Measurements from ENCODE around the gene CREB3L2.

Gene CREB3L2

DNA sequence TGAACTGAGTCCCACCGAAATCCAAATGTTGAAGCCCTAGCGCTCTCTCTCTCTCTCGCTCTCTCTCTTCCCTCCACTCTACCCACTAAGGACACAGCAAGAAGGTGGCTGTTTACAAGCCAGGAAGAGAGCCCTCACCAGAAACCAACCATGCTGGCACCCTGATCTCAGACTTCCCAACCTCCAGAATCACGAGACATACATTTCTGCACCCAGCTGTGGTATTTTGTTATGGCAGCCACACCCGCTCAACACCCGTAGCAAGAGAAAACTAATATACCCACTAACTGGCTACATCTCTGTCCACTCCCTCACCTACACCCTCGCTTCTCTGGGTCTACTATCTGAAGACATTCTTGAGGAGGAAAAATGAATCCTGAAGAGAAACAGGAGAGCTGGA is 54.8 kb downstream of the CREB3L2 start:
- intact Hi-C loops (cut with DNase I), result no loop called here
- no peak for DNase-seq

DNA sequence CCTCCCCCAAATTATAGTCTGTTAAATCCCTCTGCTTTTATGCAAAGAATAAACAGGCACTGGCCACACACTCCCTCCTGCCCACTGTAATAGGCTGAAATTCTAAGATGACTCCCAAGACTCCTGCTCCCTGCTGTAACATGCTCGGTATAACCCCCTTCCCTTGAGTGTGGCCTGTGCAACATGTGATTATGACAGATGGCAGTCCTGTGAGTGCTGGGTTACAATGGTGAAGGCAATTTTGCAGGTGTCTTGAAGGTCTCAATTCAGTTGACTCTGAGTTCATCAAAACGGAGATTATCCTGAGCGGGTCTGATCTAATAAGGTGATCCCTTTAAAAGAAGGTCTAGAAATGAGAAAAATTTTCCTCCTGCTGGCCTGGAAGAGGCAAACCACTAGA is 55.9 kb downstream of the CREB3L2 start:
- DNase-seq, result no peak
- intact Hi-C loops (cut with DNase I), result no loop called here

DNA sequence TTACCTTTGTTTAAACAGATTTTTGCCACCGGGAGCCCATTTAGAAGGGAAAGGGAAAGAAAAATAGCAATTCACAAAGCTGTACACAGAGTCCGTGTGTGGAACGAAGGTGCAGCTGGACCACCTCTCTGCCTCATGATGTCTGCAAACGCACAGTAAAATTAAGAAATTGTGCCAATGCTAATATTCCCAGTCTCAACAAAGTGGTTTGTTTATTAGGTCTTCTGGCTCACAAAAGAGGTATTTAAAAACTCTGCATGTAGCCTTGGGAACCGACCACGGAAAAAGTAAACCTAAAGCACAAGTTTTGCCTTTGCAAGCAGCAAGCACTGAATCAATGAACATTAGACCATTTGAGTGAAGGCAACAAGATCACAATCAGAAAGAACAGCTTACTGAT is 57.7 kb downstream of the CREB3L2 start:
- DNase-seq, result no peak
- intact Hi-C loops (cut with DNase I), result no loop called here

DNA sequence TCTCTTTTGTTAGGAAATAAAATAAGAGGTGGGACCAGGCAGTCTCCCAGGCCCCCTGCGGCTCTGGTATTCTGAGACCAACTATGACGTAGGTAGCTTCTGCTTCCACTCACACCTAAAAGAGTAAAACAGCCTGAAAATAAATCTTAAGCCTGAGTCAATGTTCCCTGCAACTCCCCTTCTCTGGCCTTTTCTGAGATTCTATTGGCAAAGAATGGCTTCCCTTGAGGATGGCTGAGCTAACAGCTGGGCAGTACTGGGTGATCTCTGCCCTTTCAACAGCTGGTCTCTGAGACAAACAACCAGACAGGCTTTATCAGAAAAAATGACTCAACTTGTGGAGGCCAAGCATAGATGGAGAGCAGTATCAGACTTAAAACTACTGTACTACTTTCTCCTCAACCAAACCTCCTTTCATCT is 58.7 kb downstream of the CREB3L2 start:
- DNase-seq, result peak in 3 of 42 donors; percentile 11 to 39 (median 18)
- intact Hi-C loops (cut with DNase I), result no loop called here

DNA sequence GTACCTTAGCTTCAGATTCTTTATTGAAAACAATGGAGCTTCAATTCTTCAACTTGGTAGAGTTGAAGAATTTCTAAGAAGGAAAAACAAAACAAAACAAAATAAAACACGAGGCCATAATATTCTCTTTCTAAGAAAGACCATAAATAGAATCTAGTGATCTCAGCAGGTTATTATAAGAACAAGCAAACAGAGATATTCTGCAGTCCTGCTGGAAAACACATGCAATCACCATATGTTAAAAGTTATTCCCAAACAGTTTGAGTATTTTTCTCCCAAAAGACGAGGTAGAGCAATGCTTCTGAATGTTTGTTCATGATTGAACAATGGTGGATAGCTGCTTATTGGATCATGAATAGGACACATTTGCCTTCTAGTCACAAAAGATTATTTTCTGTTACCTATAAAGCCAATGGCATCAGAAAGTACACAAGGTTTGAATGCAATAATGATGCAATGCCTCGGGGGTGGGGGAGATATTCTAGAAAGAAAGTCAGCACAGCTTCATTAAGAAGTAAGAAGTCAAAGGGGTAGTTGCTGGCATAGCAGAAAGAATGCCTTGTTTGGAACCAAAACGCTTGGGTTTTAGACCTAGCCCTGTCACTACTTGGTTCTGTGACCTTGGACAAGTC is 59.3 kb downstream of the CREB3L2 start:
- intact Hi-C loops (cut with DNase I), result no loop called here

DNA sequence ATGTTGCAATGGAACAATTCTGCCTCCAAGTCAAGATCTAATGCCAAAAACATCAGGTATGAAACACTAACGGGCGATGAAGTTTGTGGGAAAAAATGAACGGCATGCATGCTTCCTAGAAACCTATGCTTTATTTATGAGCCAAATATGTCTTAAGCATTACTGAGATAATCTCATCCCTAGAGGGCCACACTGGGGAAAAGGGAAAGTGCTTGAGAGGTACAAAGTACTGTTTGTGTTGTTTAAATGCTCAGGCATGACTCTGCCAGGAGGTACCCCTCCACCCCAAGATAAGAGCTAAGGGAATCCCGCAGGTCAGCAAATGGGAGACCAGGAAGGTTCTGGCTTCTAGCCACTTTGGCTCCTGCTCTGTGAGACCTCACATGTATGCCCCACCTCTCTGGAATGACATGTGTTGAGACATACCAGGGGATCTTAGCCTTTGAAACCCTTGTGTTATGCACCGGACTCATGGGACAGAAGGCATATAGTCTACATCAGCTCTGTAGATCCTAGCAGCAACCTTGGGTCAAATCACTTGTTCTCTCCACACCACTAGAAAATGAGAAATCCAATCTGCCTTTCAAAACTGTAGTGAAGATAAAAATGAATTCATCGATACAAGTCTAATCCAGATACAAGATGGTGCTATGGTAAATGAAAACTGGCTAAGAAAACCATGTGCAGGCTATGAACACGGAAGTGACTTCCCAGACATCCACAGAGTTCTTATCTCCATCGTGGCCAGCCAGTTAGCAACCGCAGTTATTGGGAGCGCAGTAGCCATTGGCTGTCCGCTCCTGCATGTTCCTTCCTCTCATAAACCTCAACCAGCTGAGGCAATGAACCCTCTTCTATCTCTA is 61.0 kb downstream of the CREB3L2 start:
- intact Hi-C loops (cut with DNase I), result no loop called here

More for the DNA sequence above, 59.3 kb downstream of the CREB3L2 start:
- no peak for DNase-seq

DNA sequence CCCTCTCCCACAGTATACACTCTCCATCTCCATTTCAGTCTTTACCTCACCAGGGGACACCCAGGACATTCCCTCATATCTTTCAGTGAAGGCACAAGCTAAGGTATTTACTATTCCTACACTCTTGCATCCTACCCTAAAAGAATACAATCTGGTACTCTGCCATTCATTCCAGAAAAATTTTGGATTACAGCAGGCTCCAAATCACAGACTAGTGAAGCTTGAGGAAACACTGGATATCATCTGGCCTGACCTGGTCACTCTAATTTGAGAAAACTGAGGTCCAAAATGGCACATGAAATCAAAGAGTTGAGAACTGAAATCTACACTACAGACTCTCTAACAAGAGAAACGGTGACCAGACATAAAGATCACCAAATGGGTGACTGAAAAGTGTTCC is 61.7 kb downstream of the CREB3L2 start:
- no peak for DNase-seq
- intact Hi-C loops (cut with DNase I), result no loop called here

More for the DNA sequence above, 61.0 kb downstream of the CREB3L2 start:
- DNase-seq, result no peak

DNA sequence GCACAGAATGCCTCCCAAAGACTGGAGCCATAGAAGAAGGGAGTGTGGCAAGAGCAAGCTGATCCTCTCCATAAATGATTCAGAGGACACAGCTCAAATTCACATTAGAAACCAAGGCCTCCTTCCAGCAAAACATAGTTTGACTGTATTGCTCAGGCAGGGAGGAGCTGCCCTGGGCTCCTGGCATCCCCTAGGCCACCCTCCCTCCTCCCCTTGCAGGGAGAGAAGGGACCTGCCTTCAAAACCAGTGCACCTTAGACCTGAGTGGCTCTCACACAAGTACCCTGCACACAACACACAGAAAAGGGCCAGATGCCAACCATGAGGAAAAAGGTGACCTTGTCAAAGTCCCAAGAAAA is 64.7 kb downstream of the CREB3L2 start:
- intact Hi-C loops (cut with DNase I), result no loop called here
- DNase-seq, result no peak

DNA sequence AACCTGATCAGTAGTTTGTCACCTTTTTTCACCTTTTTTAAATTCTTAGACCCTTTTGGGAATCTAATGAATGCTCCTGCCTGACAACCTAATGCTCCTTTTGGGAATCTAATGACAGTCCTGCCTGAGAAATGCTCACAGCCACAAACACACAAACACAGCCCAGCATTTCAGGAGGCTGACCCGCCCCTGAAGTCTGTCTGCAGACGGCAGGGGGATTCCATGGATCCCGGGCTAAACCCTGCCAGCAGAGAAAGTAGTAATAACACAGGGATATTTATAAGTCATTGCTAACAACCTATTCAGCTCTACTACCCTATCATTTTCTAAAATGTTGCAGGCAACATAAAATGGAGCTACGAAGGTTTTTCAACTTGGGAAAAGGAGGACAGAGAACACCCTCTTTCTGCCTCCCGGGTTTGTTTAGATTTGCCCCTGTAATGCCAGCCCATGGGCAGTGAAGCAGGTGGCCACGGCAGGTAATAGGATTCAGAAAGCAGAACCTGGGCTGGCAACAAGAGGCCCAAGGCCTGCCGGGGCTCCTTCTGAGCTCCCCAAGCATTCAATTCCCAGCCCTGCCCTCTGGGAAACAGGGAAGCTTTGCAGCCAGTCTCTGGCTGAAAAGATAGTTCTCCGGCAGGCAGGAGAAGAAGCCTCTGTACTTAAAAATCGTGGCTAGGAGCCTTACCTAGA is 65.2 kb downstream of the CREB3L2 start:
- DNase-seq, result no peak
- intact Hi-C loops (cut with DNase I), result no loop called here

DNA sequence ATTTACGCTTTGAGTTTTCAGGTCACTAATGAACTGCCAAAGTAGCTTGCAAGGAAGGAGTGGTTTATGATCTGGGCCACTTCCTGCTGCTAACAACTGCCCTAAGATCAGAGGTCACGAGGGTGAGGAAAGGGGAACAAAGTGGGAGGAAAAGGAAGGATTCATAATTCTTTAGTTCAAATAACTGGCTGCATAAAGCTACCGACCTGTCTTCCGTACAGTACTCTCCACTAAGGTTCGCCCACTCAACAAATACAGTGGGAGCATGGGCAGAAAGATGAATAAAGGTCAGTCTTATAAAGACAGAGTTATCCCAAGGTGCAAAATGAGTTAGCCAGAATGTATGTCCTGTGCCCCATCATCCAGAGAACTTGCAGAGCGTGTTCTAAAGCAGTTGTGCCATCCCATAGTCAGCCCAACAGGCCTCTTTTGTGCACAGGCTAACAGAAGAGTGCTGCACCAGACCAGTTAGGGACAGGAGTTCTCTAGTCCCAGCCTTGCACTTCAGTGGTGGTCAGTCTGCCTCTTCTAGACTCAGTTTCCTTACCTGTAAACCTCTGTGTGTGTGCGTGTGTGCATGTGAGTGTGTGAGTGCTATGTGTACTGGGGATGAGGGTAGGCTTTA is 65.9 kb downstream of the CREB3L2 start:
- peak in 10 of 42 donors; percentile 19 to 59 (median 28) for DNase-seq
- intact Hi-C loops (cut with DNase I), result no loop called here

DNA sequence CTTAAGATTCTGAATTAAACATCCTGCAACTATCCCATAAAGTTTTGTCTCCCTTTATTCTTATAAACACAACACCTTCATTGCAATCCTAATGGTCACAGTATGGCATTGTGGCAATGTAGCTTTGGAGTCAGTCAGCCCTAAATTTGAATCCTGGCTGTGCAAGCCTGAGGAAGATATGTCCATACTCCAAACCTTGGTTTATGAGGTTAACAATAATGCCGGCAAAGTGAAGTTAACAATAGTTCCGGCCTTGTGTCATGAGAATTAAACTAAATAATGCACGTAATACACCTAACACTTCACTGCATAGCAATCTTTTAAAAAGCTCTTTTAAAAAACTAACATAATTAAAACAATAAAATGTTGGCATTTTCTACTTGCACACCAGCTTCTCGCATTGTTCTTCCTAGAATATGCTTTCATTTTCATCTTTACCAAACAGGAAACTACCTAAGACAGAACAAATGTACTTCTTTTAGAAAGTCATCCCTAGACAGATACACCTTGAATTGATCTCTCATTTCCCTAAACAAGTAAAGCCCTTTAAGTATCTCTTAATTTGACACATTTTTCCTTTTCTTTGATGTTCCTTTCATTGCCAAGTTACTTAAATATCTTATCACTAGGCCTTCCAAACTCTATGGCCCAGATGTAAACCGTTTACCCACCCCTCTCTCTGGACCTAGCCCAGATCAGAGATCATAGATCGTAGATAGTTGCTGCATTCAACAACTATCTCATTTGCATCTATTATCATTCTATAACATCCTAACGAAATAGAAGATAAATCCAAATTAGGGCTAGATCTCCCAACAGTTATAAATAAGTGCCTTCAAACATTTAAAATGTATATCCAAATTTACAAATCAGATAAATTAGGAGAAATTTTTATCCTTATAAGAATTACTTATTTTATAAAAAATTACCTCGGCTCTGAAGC is 66.7 kb downstream of the CREB3L2 start:
- DNase-seq, result no peak
- intact Hi-C loops (cut with DNase I), result no loop called here

DNA sequence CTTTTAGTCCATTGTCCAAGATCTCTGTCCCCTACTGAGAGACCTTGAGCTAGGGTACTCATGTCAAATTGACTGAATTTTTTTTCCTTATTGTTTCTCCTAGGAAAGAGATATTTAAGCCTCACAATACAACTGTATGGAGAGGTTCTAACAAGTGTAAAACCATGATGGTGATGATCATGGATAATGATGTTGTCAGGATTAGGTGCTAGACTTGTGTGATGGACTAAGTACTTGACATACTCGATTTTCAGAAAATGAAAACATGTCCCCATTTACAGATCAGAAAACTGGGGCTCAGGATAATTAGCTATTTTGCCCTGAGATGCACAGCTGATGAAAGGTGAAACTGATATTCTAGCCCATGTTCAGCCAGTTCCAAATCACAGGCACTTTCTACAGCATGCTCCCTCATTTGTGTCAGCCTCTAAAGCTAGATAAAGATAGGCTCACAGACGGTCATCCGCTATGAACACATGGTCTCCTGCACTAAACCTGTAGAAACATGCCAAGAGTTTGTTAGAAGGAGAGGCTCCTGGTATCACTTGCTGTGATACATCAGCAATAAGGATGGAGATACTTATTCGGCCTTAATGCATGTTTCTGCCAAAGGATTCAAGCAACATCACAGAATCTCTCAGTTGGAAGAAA is 67.6 kb downstream of the CREB3L2 start:
- DNase-seq, result no peak
- intact Hi-C loops (cut with DNase I), result no loop called here

DNA sequence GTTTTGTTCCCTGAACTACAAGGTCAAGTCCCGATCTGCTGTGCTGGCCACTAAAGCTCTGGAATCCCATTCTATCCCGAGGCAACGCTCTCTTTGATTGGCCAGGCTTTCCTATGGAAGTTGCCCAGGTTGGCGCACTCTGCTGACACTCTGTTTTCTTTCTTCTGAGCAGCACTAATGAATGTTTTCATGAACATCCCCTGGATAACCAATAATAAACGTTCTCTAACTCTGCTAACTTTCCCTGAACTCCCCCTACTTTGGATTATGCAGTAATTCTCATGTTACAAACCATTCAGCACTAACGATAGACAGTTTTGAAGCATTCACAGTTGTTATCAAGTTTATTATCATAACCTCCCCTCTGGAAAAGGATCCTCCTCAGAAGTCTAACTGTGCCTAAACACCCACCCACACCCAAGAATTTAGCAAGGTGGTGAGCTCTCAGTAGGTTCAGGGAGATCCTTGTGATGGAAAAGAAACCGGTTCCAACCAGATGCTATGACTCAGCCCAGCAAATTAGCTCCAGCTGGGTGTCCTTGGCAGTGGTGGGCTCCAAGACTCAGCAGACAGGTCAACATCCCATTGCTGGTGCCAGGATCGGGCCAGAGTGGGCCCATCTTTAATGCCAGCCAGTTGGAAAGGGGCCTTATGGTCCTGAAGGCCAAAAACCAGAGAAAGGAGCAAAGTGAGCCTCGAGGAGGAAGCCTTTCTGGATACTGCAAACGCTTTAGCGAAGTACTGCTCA is 68.4 kb downstream of the CREB3L2 start:
- intact Hi-C loops (cut with DNase I), result no loop called here
- peak in 7 of 42 donors; percentile 18 to 56 (median 28) for DNase-seq

DNA sequence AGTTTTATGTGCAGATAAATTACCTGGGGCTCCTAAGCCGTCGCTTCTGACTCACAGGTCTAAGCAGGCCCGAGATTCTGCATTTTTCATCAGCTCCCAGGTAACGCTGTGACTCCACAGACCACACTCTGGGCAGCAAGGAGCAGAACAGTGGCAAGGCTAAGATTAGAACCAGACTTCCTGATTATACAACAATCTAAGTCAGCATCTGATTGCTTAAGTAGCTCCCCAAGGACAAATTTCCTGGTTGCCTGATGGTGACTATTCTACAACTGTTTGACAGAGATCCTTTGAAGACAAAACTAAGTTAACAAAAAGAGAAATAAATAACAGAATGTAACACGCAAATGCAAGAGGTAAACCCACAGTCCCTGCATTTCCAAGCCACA is 69.0 kb downstream of the CREB3L2 start:
- intact Hi-C loops (cut with DNase I), result no loop called here
- peak in 1 of 42 donors; percentile 7 for DNase-seq

DNA sequence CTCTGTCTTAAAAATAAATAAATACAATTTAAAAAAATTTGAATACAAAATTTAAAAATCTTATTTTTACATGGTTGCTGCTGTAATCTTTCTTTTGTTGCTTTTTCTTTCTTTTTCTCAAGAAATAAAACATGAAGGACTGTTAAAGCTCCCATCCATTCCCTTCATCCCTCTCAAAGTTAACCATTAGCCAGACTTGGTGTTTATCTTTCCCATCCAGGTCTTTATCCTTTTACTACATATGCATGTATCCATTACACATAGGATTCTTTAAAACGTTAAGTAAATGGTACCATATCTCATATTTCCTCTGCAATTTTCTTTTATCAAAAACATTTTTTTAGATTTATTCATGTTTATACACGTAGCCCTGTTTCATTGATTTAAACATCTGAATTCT is 70.1 kb downstream of the CREB3L2 start:
- intact Hi-C loops (cut with DNase I), result no loop called here
- no peak for DNase-seq

DNA sequence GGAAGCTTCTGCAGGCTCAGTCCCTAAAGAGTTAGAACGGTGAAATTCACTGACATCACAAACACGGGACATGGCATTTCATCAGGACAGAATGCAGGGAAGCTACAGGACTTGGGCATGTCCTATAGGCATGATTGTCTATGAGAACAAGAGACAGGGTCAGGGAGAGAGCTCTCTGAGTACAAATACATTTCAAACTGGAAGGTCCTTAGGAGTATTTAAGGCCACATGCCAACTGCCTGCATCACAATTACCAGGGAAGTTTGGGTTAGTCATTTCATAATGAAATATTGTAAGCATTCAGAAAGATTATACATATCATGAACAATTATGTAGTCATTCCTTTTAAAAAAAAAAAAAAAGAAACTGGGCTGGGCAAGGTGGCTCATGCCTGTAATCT is 71.3 kb downstream of the CREB3L2 start:
- intact Hi-C loops (cut with DNase I), result no loop called here

DNA sequence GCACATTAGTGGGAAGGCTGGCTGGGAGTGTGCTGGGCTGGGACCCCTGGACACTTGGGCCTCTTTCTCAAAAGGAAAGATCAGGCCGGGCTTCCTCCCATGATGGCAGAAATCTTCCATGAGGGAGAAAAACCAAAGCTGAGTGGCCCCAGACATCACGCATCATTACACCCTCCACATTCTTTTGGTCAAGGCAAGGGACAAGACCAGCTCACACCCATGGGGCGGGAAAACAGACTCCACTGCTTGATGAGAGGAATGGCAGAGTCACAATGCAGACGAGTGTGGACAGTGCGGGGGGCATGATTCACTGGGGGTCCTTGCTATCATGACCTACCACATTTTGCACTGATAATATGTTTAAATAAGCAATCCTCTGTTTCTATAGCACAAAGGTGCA is 73.3 kb downstream of the CREB3L2 start:
- no peak for DNase-seq
- intact Hi-C loops (cut with DNase I), result no loop called here

More for the DNA sequence above, 71.3 kb downstream of the CREB3L2 start:
- DNase-seq, result no peak

Measured in head of caudate nucleus (tissue), 42 donors.